Esophagus squamous epithelium (tissue), 4 donors: ENCODE measurements around the gene TSC22D1.

ENCODE experiments used
- POLR2A ChIP-seq, 4 donors: fragments of 450-650 bp; IDR thresholded peaks; one replicate each; pipeline ENCODE4 v1.6.1; 2017; ENCODE audit warnings: antibody characterized with exemption in 4 of 4, mild to moderate bottlenecking in 4 of 4, moderate library complexity in 3 of 4
- TF ChIP-seq, protein P1 (sequence below), 6 experiments: fragments of 450-650 bp in 4 of 6; fragments of 200-600 bp in 2 of 6; sonication (generic) in 2 of 6; IDR thresholded peaks; one replicate each; pipeline ENCODE4 v1.5.1; 2016 to 2019; ENCODE audit warnings: antibody characterized with exemption in 6 of 6, mild to moderate bottlenecking in 4 of 6, moderate library complexity in 4 of 6

GRCh38 chr13:44417876-44418275 is 158.3 kb downstream of the TSC22D1 start:
- TF ChIP-seq, protein P1, sequence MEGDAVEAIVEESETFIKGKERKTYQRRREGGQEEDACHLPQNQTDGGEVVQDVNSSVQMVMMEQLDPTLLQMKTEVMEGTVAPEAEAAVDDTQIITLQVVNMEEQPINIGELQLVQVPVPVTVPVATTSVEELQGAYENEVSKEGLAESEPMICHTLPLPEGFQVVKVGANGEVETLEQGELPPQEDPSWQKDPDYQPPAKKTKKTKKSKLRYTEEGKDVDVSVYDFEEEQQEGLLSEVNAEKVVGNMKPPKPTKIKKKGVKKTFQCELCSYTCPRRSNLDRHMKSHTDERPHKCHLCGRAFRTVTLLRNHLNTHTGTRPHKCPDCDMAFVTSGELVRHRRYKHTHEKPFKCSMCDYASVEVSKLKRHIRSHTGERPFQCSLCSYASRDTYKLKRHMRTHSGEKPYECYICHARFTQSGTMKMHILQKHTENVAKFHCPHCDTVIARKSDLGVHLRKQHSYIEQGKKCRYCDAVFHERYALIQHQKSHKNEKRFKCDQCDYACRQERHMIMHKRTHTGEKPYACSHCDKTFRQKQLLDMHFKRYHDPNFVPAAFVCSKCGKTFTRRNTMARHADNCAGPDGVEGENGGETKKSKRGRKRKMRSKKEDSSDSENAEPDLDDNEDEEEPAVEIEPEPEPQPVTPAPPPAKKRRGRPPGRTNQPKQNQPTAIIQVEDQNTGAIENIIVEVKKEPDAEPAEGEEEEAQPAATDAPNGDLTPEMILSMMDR (IDR thresholded peaks at IDR 0.05) = no peak
- no peak for TF ChIP-seq POLR2A (IDR thresholded peaks at IDR 0.05)
